ENCODE results near the gene ADAM12.

The ADAM12 gene

DNA sequence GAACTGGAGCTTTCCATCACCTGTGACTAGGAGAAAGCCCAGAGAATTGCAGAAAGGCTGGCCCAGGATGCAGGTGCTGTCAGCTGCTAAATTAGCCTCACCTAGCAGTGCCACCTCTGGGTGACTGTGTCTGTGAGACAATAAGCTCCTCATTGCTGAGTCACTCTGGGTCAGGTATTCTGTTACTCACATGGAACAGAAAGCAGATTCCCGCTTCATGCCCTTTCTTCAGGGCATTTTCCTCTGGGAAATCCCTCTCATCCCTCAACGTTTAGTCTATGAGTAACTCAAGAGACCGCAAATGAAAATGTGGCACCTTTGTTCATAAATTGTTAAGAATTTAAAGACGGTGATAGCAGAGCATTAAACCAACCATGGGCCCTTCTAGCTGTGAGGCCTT lies 184.0 kb downstream of the ADAM12 start:
- H3K27me3 ChIP-seq (ENCODE audit: insufficient read depth, insufficient read length), result no peaks in the 10 kb centered on the region
- H3K4me3 ChIP-seq (ENCODE audit: insufficient read length, low read depth), result no peak overlapping the region
- no peaks in the 10 kb centered on the region for H3K36me3 ChIP-seq (ENCODE audit: insufficient read depth, insufficient read length, low read length)
- DNase-seq (ENCODE audit: low read depth, low spot score), result no peak
- TF ChIP-seq SUZ12 (IDR thresholded peaks at IDR 0.05; ENCODE audit: extremely low read depth, insufficient read depth, insufficient read length), result no peak
- no peak for TF ChIP-seq YY1 (IDR thresholded peaks at IDR 0.05; ENCODE audit: insufficient read depth, insufficient read length)
- no peak for TF ChIP-seq ZNF274 (IDR thresholded peaks at IDR 0.05; ENCODE audit: low read depth, low read length)
- H3K9ac ChIP-seq (ENCODE audit: insufficient read length, low read depth), result no peak overlapping the region
- no peaks in the 10 kb centered on the region for H3K9me3 ChIP-seq (ENCODE audit: insufficient read depth, low read length)
- no peaks in the 10 kb centered on the region for H3K4me1 ChIP-seq (ENCODE audit: insufficient read depth, insufficient read length)

DNA sequence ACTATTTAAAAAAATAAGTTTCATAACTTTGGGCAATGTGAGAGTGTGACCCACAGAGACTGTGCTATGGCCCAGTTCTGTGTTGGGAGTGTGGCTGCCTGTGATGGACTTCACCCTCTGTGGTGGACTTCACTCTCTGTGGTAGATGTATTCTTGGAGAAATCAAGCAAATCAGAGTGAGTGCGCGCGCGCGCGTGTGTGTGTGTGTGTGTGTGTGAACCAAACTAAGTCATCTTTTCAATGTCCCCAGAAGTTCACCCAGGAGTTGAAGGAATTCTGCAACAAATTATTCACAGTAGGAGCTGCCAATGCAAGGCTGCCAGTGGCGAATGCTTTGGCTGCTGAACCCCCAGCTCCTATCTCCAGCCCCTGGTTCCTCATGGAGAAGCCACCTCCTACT lies 184.5 kb downstream of the ADAM12 start:
- Histone ChIP-seq H3K4me3 (ENCODE audit: insufficient read length, low read depth) (no peak overlapping the region), H3K9ac (ENCODE audit: insufficient read length, low read depth) (no peak overlapping the region), H3K36me3 (ENCODE audit: insufficient read depth, insufficient read length, low read length) (no peaks in the 10 kb centered on the region), H3K9me3 (ENCODE audit: insufficient read depth, low read length) (no peaks in the 10 kb centered on the region), H3K4me1 (ENCODE audit: insufficient read depth, insufficient read length) (no peaks in the 10 kb centered on the region), H3K27me3 (ENCODE audit: insufficient read depth, insufficient read length) (no peaks in the 10 kb centered on the region)
- no peak for DNase-seq (ENCODE audit: low read depth, low spot score)
- TF ChIP-seq ZNF274 (IDR thresholded peaks at IDR 0.05; ENCODE audit: low read depth, low read length) (no peak), YY1 (IDR thresholded peaks at IDR 0.05; ENCODE audit: insufficient read depth, insufficient read length) (no peak), SUZ12 (IDR thresholded peaks at IDR 0.05; ENCODE audit: extremely low read depth, insufficient read depth, insufficient read length) (no peak)

DNA sequence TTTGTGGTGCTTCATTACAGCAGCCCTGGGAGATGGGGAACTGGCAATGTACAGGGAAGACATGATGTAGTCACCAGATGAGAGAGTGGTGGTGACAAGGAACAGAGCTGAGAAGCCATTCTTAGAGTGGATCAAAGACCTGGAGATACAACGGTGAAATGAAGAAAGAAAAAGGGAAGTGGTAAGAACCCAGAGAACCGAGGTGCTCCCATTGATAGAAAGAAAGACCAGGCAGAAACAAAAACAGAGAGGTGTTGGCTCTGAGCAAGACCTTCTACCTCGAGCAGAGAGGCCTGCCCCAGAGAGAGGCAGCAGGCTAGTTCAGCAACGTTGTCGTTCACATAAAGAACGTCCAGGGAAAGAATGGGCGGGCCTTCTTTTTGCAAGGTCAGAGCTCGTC lies 186.7 kb downstream of the ADAM12 start:
- no peaks in the 10 kb centered on the region for H3K36me3 ChIP-seq (ENCODE audit: insufficient read depth, insufficient read length, low read length)
- H3K9ac ChIP-seq (ENCODE audit: insufficient read length, low read depth), result no peak overlapping the region
- H3K27me3 ChIP-seq (ENCODE audit: insufficient read depth, insufficient read length), result no peaks in the 10 kb centered on the region
- no peaks in the 10 kb centered on the region for H3K4me1 ChIP-seq (ENCODE audit: insufficient read depth, insufficient read length)
- H3K4me3 ChIP-seq (ENCODE audit: insufficient read length, low read depth), result no peak overlapping the region
- no peaks in the 10 kb centered on the region for H3K9me3 ChIP-seq (ENCODE audit: insufficient read depth, low read length)
- TF ChIP-seq YY1 (IDR thresholded peaks at IDR 0.05; ENCODE audit: insufficient read depth, insufficient read length), result no peak
- DNase-seq (ENCODE audit: low read depth, low spot score), result no peak

DNA sequence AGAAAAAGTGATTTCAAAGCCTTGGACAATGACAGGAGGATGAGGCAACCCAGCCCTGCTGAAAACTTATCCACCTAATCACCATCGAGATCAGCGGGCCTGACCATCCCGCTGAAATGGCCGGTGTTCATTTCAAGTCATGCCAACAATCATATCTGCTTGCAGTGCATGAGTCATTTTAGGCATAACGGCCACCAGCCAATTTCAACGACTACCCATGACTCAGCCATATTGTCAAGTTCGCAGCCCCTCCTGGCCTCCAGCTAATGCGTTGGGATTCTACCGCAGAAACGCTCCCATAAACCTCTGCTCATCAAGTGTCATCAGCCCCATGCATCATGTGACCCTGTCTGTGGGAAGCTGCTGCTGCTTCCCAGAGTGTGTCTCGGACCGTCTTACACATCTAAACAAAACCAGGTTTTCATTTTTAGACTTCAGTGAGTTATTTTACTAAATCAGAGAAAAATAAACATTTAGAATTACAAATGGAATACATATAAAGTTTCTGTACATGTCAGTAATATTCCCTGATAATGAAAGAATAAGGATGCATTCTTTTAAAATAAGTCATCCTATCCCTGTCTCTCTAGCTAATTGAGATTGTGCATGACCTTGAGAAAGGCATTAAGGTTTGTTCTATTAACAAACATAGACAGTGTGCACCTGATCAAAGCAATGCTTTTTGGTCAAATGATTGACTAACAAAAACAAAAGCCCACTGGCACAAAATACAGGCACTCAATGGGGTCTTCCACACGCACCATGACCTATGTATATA lies 188.9 kb downstream of the ADAM12 start:
- no peak for TF ChIP-seq SUZ12 (IDR thresholded peaks at IDR 0.05; ENCODE audit: extremely low read depth, insufficient read depth, insufficient read length)
- no peak for TF ChIP-seq ZNF274 (IDR thresholded peaks at IDR 0.05; ENCODE audit: low read depth, low read length)
- TF ChIP-seq YY1 (IDR thresholded peaks at IDR 0.05; ENCODE audit: insufficient read depth, insufficient read length), result no peak
- Histone ChIP-seq H3K9me3 (ENCODE audit: insufficient read depth, low read length) (no peaks in the 10 kb centered on the region), H3K4me1 (ENCODE audit: insufficient read depth, insufficient read length) (no peaks in the 10 kb centered on the region), H3K36me3 (ENCODE audit: insufficient read depth, insufficient read length, low read length) (no peaks in the 10 kb centered on the region), H3K9ac (ENCODE audit: insufficient read length, low read depth) (no peak overlapping the region), H3K4me3 (ENCODE audit: insufficient read length, low read depth) (no peak overlapping the region), H3K27me3 (ENCODE audit: insufficient read depth, insufficient read length) (no peaks in the 10 kb centered on the region)
- DNase-seq (ENCODE audit: low read depth, low spot score), result no peak

DNA sequence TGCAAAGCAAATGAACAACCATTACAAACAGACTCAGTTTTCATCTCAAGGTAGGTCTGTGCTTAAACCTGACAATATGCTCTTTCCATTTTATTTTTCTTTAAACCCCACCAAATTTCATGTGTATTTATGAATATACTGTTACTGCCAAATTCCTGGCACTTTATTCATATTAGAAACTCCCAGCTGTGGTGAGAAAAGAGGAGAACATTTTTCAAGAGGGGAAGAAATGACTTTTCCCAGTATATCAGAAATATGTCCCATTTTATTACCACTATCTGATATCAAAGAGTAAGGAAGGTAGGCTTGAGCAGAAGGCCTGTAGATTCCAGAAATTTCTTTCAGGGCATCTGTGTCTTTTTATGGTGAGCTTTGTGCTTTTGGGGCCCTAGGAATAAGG lies 189.6 kb downstream of the ADAM12 start:
- Histone ChIP-seq H3K4me1 (ENCODE audit: insufficient read depth, insufficient read length) (no peaks in the 10 kb centered on the region), H3K9ac (ENCODE audit: insufficient read length, low read depth) (no peak overlapping the region)

DNA sequence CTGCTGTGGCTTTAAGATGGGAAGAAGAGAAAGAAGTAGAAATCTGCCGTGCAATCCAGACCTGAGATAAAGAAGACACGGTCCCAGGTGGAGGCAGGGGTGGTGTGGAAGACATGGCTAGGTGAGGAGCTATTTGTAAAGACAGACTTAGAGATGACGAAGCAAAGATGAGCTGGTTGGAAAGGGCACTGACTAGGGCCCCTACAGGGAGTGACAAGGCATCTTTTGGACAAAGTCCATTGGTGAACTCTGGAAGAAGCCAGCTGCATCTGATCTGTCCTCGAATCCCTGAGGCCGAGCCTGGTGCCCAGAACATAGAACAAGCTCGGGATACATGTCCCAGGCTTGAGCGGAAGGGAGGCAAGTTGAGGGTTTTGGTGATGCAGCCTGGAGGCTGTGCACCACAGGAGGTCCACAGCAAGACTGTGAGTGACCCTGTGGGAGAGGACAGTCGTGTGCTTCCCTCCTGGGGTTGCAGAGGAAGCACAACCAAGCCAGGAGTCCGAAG lies 191.2 kb downstream of the ADAM12 start:
- Histone ChIP-seq H3K9ac (ENCODE audit: insufficient read length, low read depth) (no peak overlapping the region), H3K9me3 (ENCODE audit: insufficient read depth, low read length) (no peaks in the 10 kb centered on the region), H3K36me3 (ENCODE audit: insufficient read depth, insufficient read length, low read length) (no peaks in the 10 kb centered on the region), H3K4me1 (ENCODE audit: insufficient read depth, insufficient read length) (no peaks in the 10 kb centered on the region), H3K27me3 (ENCODE audit: insufficient read depth, insufficient read length) (no peaks in the 10 kb centered on the region), H3K4me3 (ENCODE audit: insufficient read length, low read depth) (no peak overlapping the region)
- TF ChIP-seq ZNF274 (IDR thresholded peaks at IDR 0.05; ENCODE audit: low read depth, low read length) (no peak), SUZ12 (IDR thresholded peaks at IDR 0.05; ENCODE audit: extremely low read depth, insufficient read depth, insufficient read length) (no peak), YY1 (IDR thresholded peaks at IDR 0.05; ENCODE audit: insufficient read depth, insufficient read length) (no peak)
- DNase-seq (ENCODE audit: low read depth, low spot score), result no peak

More for the DNA sequence above, 189.6 kb downstream of the ADAM12 start:
- DNase-seq (ENCODE audit: low read depth, low spot score), result no peak
- Histone ChIP-seq H3K4me3 (ENCODE audit: insufficient read length, low read depth) (no peak overlapping the region), H3K36me3 (ENCODE audit: insufficient read depth, insufficient read length, low read length) (no peaks in the 10 kb centered on the region), H3K9me3 (ENCODE audit: insufficient read depth, low read length) (no peaks in the 10 kb centered on the region), H3K27me3 (ENCODE audit: insufficient read depth, insufficient read length) (no peaks in the 10 kb centered on the region)
- TF ChIP-seq ZNF274 (IDR thresholded peaks at IDR 0.05; ENCODE audit: low read depth, low read length), result no peak
- TF ChIP-seq SUZ12 (IDR thresholded peaks at IDR 0.05; ENCODE audit: extremely low read depth, insufficient read depth, insufficient read length), result no peak
- TF ChIP-seq YY1 (IDR thresholded peaks at IDR 0.05; ENCODE audit: insufficient read depth, insufficient read length), result no peak

DNA sequence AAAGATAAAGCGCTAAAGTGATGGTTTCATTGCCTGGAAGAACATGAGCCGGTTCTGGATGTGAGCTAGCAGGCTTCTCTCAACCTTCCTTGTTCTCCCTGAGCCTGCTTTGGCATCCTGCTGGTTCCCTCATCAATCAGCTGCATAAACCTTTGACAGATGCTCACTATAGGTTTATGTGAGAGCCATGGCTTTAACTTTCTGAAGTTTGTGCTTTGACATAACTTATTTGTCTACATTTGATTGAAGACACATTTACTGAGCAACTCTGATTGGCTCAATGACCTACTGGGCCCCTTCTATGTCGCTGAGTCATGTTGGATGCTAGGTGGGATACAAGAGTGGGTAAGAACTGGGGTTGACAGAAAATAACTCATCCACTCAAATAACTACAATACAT lies 192.0 kb downstream of the ADAM12 start:
- H3K4me3 ChIP-seq (ENCODE audit: insufficient read length, low read depth), result no peak overlapping the region
- no peaks in the 10 kb centered on the region for H3K27me3 ChIP-seq (ENCODE audit: insufficient read depth, insufficient read length)

More for the DNA sequence above, 192.0 kb downstream of the ADAM12 start:
- TF ChIP-seq SUZ12 (IDR thresholded peaks at IDR 0.05; ENCODE audit: extremely low read depth, insufficient read depth, insufficient read length) (no peak), ZNF274 (IDR thresholded peaks at IDR 0.05; ENCODE audit: low read depth, low read length) (no peak), YY1 (IDR thresholded peaks at IDR 0.05; ENCODE audit: insufficient read depth, insufficient read length) (no peak)
- no peak for DNase-seq (ENCODE audit: low read depth, low spot score)
- no peaks in the 10 kb centered on the region for H3K4me1 ChIP-seq (ENCODE audit: insufficient read depth, insufficient read length)
- H3K9ac ChIP-seq (ENCODE audit: insufficient read length, low read depth), result no peak overlapping the region
- no peaks in the 10 kb centered on the region for H3K36me3 ChIP-seq (ENCODE audit: insufficient read depth, insufficient read length, low read length)
- no peaks in the 10 kb centered on the region for H3K9me3 ChIP-seq (ENCODE audit: insufficient read depth, low read length)

Data from NT2/D1 (cell line).